Endothelial cell of umbilical vein (primary cell): ENCODE measurements around the gene TCHHL1. TPM values are rescaled to one million over a fixed set of nuclear protein-coding genes. Genes with fewer than 3 reads are reported as not detected.

Source experiments
- BruUV-seq: library from RNA; stranded (reverse); fragments of 400-500 nt; replicated peaks from 2 replicates; lab custom pipeline; 2021; lab: Mats Ljungman, UMichigan
- CTCF ChIA-PET: fragments of 300-600, 350-600 bp; sonication (Branson Sonifier 250); formaldehyde crosslinking; loops from one replicate; lab custom pipeline; 2021; ENCODE audit warnings: antibody characterized with exemption, inconsistent platforms; lab: Charles Lee
- POLR2A ChIA-PET: fragments of 300-600, 350-600 bp; sonication (Branson Sonifier 250); formaldehyde crosslinking; loops from one replicate; lab custom pipeline; 2021; ENCODE audit warnings: antibody characterized with exemption, inconsistent platforms; lab: Charles Lee
- DNase-seq: peaks from one replicate; pipeline ENCODE4 v3.0.0-alpha.2; 2011; ENCODE audit warnings: low read depth, low spot score
- FAIRE-seq: peaks from 2 replicates; lab custom pipeline; 2011; peaks lifted over from hg19 to GRCh38; lab: Jason Lieb, UNC
- H2AFZ ChIP-seq: 2 replicates; pipeline ENCODE4 v1.6.0; 2012; ENCODE audit warnings: low read depth, low read length, control low read depth, inconsistent platforms
- H3K27ac ChIP-seq: 2 replicates; pipeline ENCODE4 v1.5.1; 2011; ENCODE audit warnings: low read depth, mild to moderate bottlenecking, control low read depth, low read length, moderate library complexity; ENCODE audit not compliant: insufficient read depth
- H3K27me3 ChIP-seq, 2 experiments: 2 replicates each; pipeline versions ENCODE4 v1.6.0 to v1.6.1; 2011; ENCODE audit warnings: low read length in 2 of 2, mixed read lengths in 1 of 2; ENCODE audit not compliant: control insufficient read depth in 2 of 2, insufficient read depth in 2 of 2
- H3K36me3 ChIP-seq, 2 experiments: 2 replicates in 1 of 2; 3 replicates in 1 of 2; pipeline ENCODE4 v1.5.1; 2011; ENCODE audit warnings: low read length in 2 of 2, mild to moderate bottlenecking in 1 of 2, moderate library complexity in 1 of 2; ENCODE audit not compliant: control insufficient read depth in 2 of 2, insufficient read depth in 2 of 2; ENCODE audit errors: extremely low read depth in 1 of 2
- H3K4me1 ChIP-seq: 3 replicates; pipeline ENCODE4 v1.5.1; 2011; ENCODE audit warnings: mild to moderate bottlenecking, low read length; ENCODE audit not compliant: control insufficient read depth, insufficient read depth; ENCODE audit errors: extremely low read depth
- H3K4me2 ChIP-seq: 2 replicates; pipeline ENCODE4 v1.6.1; 2011; ENCODE audit warnings: low read length, control low read depth, mixed read lengths; ENCODE audit not compliant: insufficient read depth
- H3K4me3 ChIP-seq, 3 experiments: fragments of 200-600 bp in 1 of 3; sonication (generic), shearing (Covaris generic) in 1 of 3; replicated peaks in 1 of 3; 2 replicates each; pipeline ENCODE4 v1.5.1; 2011 to 2016; ENCODE audit warnings: control low read depth in 3 of 3, low read length in 3 of 3, mild to moderate bottlenecking in 2 of 3, inconsistent platforms in 1 of 3, low read depth in 1 of 3, moderate library complexity in 1 of 3; ENCODE audit not compliant: insufficient read depth in 1 of 3
- H3K79me2 ChIP-seq: 2 replicates; pipeline ENCODE4 v1.6.0; 2012; ENCODE audit warnings: low read length, inconsistent platforms; ENCODE audit not compliant: control insufficient read depth, insufficient read depth
- H3K9ac ChIP-seq: replicated peaks from 2 replicates; pipeline ENCODE3; 2011; ENCODE audit warnings: low read length, control low read depth; ENCODE audit not compliant: insufficient read depth; ENCODE audit errors: extremely low read depth
- H3K9me1 ChIP-seq: replicated peaks from 3 replicates; pipeline ENCODE4 v1.6.0; 2011; ENCODE audit warnings: mild to moderate bottlenecking, low read length; ENCODE audit not compliant: control insufficient read depth, insufficient read depth; ENCODE audit errors: extremely low read depth
- H3K9me3 ChIP-seq: replicated peaks from 2 replicates; pipeline ENCODE4 v1.5.1; 2012; ENCODE audit warnings: low read length, inconsistent platforms; ENCODE audit not compliant: control insufficient read depth, insufficient read depth
- H4K20me1 ChIP-seq: replicated peaks from 2 replicates; pipeline ENCODE3; 2011; ENCODE audit warnings: mild to moderate bottlenecking, low read length; ENCODE audit not compliant: control insufficient read depth, insufficient read depth; ENCODE audit errors: extremely low read depth
- EZH2 ChIP-seq: IDR thresholded peaks from 2 replicates; pipeline ENCODE4 v1.6.1; 2012; ENCODE audit warnings: borderline replicate concordance, low read depth, mild to moderate bottlenecking, moderate library complexity, low read length, inconsistent platforms; ENCODE audit not compliant: severe bottlenecking
- FOS ChIP-seq: IDR thresholded peaks from 2 replicates; pipeline ENCODE4 v1.6.1; 2011; ENCODE audit warnings: mild to moderate bottlenecking, low read length, moderate library complexity, borderline replicate concordance; ENCODE audit not compliant: insufficient read depth
- GATA2 ChIP-seq: IDR thresholded peaks from 2 replicates; pipeline ENCODE4 v1.7.0; 2011; ENCODE audit warnings: low read depth, mild to moderate bottlenecking, moderate library complexity, mixed read lengths, low read length; ENCODE audit not compliant: insufficient read length, insufficient read depth
- JUN ChIP-seq: IDR thresholded peaks from 2 replicates; pipeline ENCODE4 v1.6.1; 2011; ENCODE audit warnings: borderline replicate concordance, low read depth; ENCODE audit not compliant: insufficient read length, insufficient read depth
- MYC ChIP-seq: IDR thresholded peaks from one replicate; pipeline ENCODE4 v1.6.1; 2011; ENCODE audit warnings: mild to moderate bottlenecking, low read depth, low read length
- POLR2A ChIP-seq: IDR thresholded peaks from 2 replicates; pipeline ENCODE4 v1.6.1; 2012; ENCODE audit warnings: low read depth, mild to moderate bottlenecking, control low read depth, low read length
- POLR2AphosphoS5 ChIP-seq: IDR thresholded peaks from 2 replicates; pipeline ENCODE4 v1.6.1; 2012; ENCODE audit warnings: low read depth, mild to moderate bottlenecking, control low read depth, low read length, moderate library complexity; ENCODE audit not compliant: insufficient read depth
- dilution Hi-C: fragments of 300-500 bp; cut with MboI; formaldehyde crosslinking; loops from one replicate; pipeline ENCODE4 v1.15.0; 2019; ENCODE audit warnings: low sequenced_read_pairs; ENCODE audit not compliant: extremely low pct_ligation_motif_present
- intact Hi-C: fragments of 100-400 bp; cut with micrococcal nuclease; formaldehyde crosslinking; loops from one replicate; pipeline ENCODE4 v1.10.0; 2022
- polyA plus RNA-seq, 4 experiments: library from polyadenylated mRNA; depleted of rRNA in 3 of 4; stranded (reverse) in 3 of 4; unstranded in 1 of 4; fragments of >200 nt; gene quantifications; 2 replicates each; pipeline versions ENCODE4 v1.2.1 to v1.2.3, GENCODE V29; 2011 to 2012; ENCODE audit warnings: missing spikeins in 1 of 4
- total RNA-seq: library from RNA; stranded (reverse); gene quantifications from 2 replicates; pipeline ENCODE4 v1.2.3, GENCODE V29; 2021
- TF ChIP-seq, protein P1 (sequence below), 2 donors: IDR thresholded peaks; 1 replicate in 1 of 2; 2 replicates in 1 of 2; pipeline ENCODE4 v1.5.1; 2011; ENCODE audit warnings: low read length in 2 of 2, mild to moderate bottlenecking in 2 of 2, moderate library complexity in 2 of 2, control low read depth in 1 of 2, inconsistent platforms in 1 of 2, low read depth in 1 of 2; ENCODE audit not compliant: insufficient read depth in 1 of 2; ENCODE audit errors: extremely low read depth in 1 of 2
- TF ChIP-seq, protein P2 (sequence below): IDR thresholded peaks from 2 replicates; pipeline ENCODE4 v1.6.1; 2011; ENCODE audit not compliant: insufficient read depth, insufficient read length

Gene TCHHL1
- total and polyA plus RNA-seq, 2 donors (not counting 3 experiments of a cell fraction or from before 2014, with no cell fraction given) = not detected

DNA sequence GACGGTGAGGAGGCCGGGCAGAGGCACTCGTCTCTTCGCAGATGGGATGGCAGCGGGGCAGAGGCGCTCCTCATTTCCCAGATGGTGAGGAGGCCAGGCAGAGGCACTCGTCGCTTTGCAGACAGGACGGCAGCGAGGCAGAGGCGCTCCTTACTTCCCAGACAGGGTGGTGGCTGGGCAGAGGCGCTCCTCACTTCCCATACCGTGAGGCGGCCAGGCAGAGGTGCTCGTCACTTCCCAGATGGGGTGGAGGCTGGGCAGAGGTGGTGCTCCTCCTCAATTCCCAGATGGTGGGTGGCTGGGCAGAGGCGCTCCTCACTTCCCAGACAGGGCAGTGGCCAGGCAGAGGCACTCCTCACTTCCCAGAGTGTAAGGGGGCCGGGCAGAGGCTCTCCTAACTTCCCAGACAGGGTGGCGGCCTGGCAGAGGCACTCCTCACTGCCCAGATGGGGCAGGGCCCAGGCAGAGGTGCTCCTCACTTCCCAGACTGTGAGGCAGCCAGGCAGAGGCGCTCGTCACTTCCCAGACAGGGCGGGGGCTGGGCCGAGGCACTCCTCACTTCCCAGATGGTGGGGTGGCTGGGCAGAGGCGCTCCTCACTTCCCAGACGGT, 9.9 kb downstream of the TCHHL1 start:
- no peak for FAIRE-seq
- DNase-seq = no peak
- Histone ChIP-seq H3K9me1 (no peaks in the 10 kb centered on the region), H3K27me3 (peaks cover 2% of the 10 kb centered on the region in 2 experiments), H3K9me3 (no peaks in the 10 kb centered on the region), H3K27ac (no peak overlapping the region), H2AFZ (no peak overlapping the region), H4K20me1 (no peaks in the 10 kb centered on the region), H3K9ac (no peak overlapping the region), H3K79me2 (no peaks in the 10 kb centered on the region), H3K36me3 (no peaks in the 10 kb centered on the region), H3K4me2 (no peak overlapping the region), H3K4me1 (no peaks in the 10 kb centered on the region), H3K4me3 (no peak overlapping the region)
- CTCF ChIA-PET = no interaction called here
- POLR2A ChIA-PET = no interaction called here
- intact Hi-C loops (no loop called here), dilution Hi-C loops (no loop called here)
- no TSS peak for BruUV-seq
- TF ChIP-seq, protein P1, sequence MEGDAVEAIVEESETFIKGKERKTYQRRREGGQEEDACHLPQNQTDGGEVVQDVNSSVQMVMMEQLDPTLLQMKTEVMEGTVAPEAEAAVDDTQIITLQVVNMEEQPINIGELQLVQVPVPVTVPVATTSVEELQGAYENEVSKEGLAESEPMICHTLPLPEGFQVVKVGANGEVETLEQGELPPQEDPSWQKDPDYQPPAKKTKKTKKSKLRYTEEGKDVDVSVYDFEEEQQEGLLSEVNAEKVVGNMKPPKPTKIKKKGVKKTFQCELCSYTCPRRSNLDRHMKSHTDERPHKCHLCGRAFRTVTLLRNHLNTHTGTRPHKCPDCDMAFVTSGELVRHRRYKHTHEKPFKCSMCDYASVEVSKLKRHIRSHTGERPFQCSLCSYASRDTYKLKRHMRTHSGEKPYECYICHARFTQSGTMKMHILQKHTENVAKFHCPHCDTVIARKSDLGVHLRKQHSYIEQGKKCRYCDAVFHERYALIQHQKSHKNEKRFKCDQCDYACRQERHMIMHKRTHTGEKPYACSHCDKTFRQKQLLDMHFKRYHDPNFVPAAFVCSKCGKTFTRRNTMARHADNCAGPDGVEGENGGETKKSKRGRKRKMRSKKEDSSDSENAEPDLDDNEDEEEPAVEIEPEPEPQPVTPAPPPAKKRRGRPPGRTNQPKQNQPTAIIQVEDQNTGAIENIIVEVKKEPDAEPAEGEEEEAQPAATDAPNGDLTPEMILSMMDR (IDR thresholded peaks at IDR 0.05; ENCODE audit: extremely low read depth in 1 of 2, insufficient read depth in 1 of 2, low read depth in 1 of 2, low read length in 2 of 2) = no peak
- TF ChIP-seq MYC (no peak), GATA2 (no peak), FOS (no peak), EZH2 (no peak), POLR2AphosphoS5 (no peak), JUN (no peak), POLR2A (no peak)
- TF ChIP-seq, protein P2, sequence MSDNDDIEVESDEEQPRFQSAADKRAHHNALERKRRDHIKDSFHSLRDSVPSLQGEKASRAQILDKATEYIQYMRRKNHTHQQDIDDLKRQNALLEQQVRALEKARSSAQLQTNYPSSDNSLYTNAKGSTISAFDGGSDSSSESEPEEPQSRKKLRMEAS = no peak
